GM12878 (cell line): ENCODE results near the gene DLST. TPM values are rescaled to one million over a fixed set of nuclear protein-coding genes. Genes with fewer than 3 reads are reported as not detected.

Source experiments
- CEBPB ChIP-seq, 2 experiments: fragments of 150-350 bp in 1 of 2; IDR thresholded peaks; 2 replicates each; pipeline ENCODE4 v1.6.1; 2012 to 2014; ENCODE audit warnings: low read depth in 2 of 2, low read length in 2 of 2, borderline replicate concordance in 1 of 2, inconsistent platforms in 1 of 2
- CREM ChIP-seq: IDR thresholded peaks from 2 replicates; pipeline ENCODE4 v1.6.1; 2014; ENCODE audit warnings: antibody characterized with exemption, low read depth
- E2F4 ChIP-seq: IDR thresholded peaks from 2 replicates; pipeline ENCODE4 v1.6.1; 2012; ENCODE audit warnings: low read depth, low read length, improper control_type of control experiment
- HCFC1 ChIP-seq: fragments of 150-350 bp; IDR thresholded peaks from 2 replicates; pipeline ENCODE4 v1.6.1; 2014; ENCODE audit warnings: low read length
- HSF1 ChIP-seq: fragments of 150-350 bp; IDR thresholded peaks from 2 replicates; pipeline ENCODE4 v1.6.1; 2014; ENCODE audit warnings: mild to moderate bottlenecking, low read depth, low read length
- IKZF1 ChIP-seq: fragments of 450-650 bp; conservative IDR thresholded peaks from 2 replicates; pipeline ENCODE4 v1.6.1; 2017; ENCODE audit warnings: antibody characterized with exemption, mild to moderate bottlenecking
- MEF2A ChIP-seq: IDR thresholded peaks from 2 replicates; pipeline ENCODE4 v1.6.1; 2011; ENCODE audit warnings: low read depth, mild to moderate bottlenecking, low read length, moderate library complexity; ENCODE audit not compliant: insufficient read depth
- MTA2 ChIP-seq: fragments of 450-650 bp; IDR thresholded peaks from 2 replicates; pipeline ENCODE4 v1.6.1; 2016; ENCODE audit warnings: low read depth, mild to moderate bottlenecking, moderate library complexity
- NFYB ChIP-seq: IDR thresholded peaks from 2 replicates; pipeline ENCODE4 v1.6.1; 2011; ENCODE audit warnings: low read depth, mild to moderate bottlenecking, low read length, improper control_type of control experiment, moderate library complexity; ENCODE audit not compliant: insufficient read depth
- RCOR1 ChIP-seq: conservative IDR thresholded peaks from 2 replicates; pipeline ENCODE4 v1.6.1; 2012; ENCODE audit warnings: low read depth, low read length, improper control_type of control experiment
- TCF7 ChIP-seq: IDR thresholded peaks from 2 replicates; pipeline ENCODE4 v1.6.1; 2014; ENCODE audit warnings: antibody characterized with exemption, borderline replicate concordance
- ZBTB33 ChIP-seq: fragments of 450-650 bp; IDR thresholded peaks from 2 replicates; pipeline ENCODE4 v1.6.1; 2017; ENCODE audit warnings: mild to moderate bottlenecking
- ZNF384 ChIP-seq: IDR thresholded peaks from 2 replicates; pipeline ENCODE4 v1.6.1; 2012; ENCODE audit warnings: low read depth, mild to moderate bottlenecking, low read length, improper control_type of control experiment, borderline replicate concordance
- polyA plus RNA-seq, 11 experiments: library from polyadenylated mRNA; depleted of rRNA in 4 of 11; unstranded in 6 of 11; stranded (reverse) in 5 of 11; fragments of >200 nt; fragmentation: Nextera tagmentation in 4 of 11; fragmentation: Illumina TruSeq in 1 of 11; extraction: Ambion mirVana in 4 of 11; extraction: Trizol in 1 of 11; gene quantifications; 1 replicate in 1 of 11; 2 replicates in 10 of 11; pipeline versions ENCODE4 v1.2.1 to v1.2.3, GENCODE V29; 2011 to 2016; ENCODE audit warnings: inconsistent platforms in 2 of 11, missing spikeins in 2 of 11, low read depth in 1 of 11
- total RNA-seq, 4 experiments: library from RNA; depleted of rRNA in 3 of 4; stranded (reverse); fragments of >200 nt in 3 of 4; fragmentation: Illumina TruSeq in 1 of 4; extraction: Trizol in 1 of 4; gene quantifications; 2 replicates each; pipeline versions ENCODE4 v1.2.1 to v1.2.3, GENCODE V29; 2013 to 2021
- TF ChIP-seq, protein P1 (sequence below), 3 experiments: IDR thresholded peaks in 2 of 3; conservative IDR thresholded peaks in 1 of 3; 2 replicates each; pipeline ENCODE4 v1.5.1; 2011; ENCODE audit warnings: low read depth in 3 of 3, low read length in 3 of 3, mild to moderate bottlenecking in 3 of 3, control low read depth in 2 of 3, moderate library complexity in 2 of 3, inconsistent platforms in 1 of 3, mixed read lengths in 1 of 3; ENCODE audit not compliant: control insufficient read depth in 2 of 3, insufficient read depth in 1 of 3; ENCODE audit errors: extremely low read depth in 1 of 3
- TF ChIP-seq, protein P2 (sequence below): IDR thresholded peaks from 2 replicates; pipeline ENCODE4 v1.6.1; 2011; ENCODE audit warnings: borderline replicate concordance, low read depth, mild to moderate bottlenecking, moderate library complexity, low read length; ENCODE audit not compliant: insufficient read depth, poor library complexity, severe bottlenecking
- TF ChIP-seq, protein P3 (sequence below): fragments of 450-650 bp; formaldehyde crosslinking; IDR thresholded peaks from 2 replicates; pipeline ENCODE4 v1.4.0; 2022; ENCODE audit warnings: mild to moderate bottlenecking, moderate library complexity

DLST gene
- total and polyA plus RNA-seq, 10 of the 15 experiments (the other 5 are each of a cell fraction or from before 2014, with no cell fraction given), result 2.9 to 141 (median 67.7) TPM

DNA sequence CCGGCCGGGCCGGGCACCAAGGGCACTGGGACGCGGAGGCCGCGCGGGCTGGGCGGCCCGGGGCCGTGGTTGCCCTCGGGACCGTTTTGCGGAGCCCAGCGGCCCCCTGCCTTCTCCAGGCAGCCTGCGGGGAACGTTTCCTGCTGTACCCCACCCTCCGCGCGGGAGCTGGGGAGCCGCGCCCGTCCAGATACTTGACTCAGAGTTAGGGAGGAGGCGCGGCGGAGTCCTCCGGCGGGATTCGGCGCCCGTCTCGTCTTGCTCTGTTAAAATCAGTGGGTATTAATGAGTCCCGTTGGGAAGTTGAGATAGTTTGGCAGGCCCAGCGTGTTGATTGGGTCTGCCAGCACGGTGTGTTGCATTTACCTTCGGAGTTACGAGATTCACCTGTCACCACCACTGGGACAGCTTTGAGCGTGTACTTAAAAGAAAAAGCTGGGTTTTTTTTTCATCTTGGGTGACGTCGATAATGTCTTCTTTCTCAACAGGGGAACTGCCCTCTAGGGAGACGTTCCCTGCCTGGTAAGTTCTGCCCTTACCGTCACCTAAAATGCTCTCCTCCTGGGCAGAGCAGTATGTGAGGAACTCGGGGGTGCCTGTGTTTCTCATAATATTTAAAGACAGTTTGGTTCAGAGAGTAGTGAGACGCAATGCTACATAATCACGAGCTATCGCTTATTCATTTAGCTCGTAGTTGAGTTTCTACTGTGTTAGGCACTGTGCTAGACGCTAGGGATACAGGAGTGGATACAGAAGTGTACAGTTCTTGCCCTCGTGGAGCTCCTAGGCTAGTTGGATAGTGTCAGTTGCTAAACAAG lies 596 bp downstream of the DLST start (continued):
- TF ChIP-seq, protein P1, sequence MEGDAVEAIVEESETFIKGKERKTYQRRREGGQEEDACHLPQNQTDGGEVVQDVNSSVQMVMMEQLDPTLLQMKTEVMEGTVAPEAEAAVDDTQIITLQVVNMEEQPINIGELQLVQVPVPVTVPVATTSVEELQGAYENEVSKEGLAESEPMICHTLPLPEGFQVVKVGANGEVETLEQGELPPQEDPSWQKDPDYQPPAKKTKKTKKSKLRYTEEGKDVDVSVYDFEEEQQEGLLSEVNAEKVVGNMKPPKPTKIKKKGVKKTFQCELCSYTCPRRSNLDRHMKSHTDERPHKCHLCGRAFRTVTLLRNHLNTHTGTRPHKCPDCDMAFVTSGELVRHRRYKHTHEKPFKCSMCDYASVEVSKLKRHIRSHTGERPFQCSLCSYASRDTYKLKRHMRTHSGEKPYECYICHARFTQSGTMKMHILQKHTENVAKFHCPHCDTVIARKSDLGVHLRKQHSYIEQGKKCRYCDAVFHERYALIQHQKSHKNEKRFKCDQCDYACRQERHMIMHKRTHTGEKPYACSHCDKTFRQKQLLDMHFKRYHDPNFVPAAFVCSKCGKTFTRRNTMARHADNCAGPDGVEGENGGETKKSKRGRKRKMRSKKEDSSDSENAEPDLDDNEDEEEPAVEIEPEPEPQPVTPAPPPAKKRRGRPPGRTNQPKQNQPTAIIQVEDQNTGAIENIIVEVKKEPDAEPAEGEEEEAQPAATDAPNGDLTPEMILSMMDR (IDR thresholded peaks at IDR 0.05 in 2 of 3, conservative IDR thresholded peaks at IDR 0.05 in 1 of 3; ENCODE audit: control insufficient read depth in 2 of 3, extremely low read depth in 1 of 3, insufficient read depth in 1 of 3, low read depth in 3 of 3, low read length in 3 of 3), result no peak
- TF ChIP-seq MTA2 (no peak), IKZF1 (no peak), HSF1 (no peak), E2F4 (no peak), TCF7 (no peak), RCOR1 (no peak), NFYB (no peak), MEF2A (no peak), CEBPB (IDR thresholded peaks at IDR 0.05; ENCODE audit: borderline replicate concordance in 1 of 2, low read depth in 2 of 2, low read length in 2 of 2) (no peak), ZBTB33 (no peak), HCFC1 (no peak), ZNF384 (no peak), CREM (peak; percentile 39; the same call in 1 of the 2 replicates)
- TF ChIP-seq, protein P2, sequence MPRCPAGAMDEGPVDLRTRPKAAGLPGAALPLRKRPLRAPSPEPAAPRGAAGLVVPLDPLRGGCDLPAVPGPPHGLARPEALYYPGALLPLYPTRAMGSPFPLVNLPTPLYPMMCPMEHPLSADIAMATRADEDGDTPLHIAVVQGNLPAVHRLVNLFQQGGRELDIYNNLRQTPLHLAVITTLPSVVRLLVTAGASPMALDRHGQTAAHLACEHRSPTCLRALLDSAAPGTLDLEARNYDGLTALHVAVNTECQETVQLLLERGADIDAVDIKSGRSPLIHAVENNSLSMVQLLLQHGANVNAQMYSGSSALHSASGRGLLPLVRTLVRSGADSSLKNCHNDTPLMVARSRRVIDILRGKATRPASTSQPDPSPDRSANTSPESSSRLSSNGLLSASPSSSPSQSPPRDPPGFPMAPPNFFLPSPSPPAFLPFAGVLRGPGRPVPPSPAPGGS, result no peak
- TF ChIP-seq, protein P3, sequence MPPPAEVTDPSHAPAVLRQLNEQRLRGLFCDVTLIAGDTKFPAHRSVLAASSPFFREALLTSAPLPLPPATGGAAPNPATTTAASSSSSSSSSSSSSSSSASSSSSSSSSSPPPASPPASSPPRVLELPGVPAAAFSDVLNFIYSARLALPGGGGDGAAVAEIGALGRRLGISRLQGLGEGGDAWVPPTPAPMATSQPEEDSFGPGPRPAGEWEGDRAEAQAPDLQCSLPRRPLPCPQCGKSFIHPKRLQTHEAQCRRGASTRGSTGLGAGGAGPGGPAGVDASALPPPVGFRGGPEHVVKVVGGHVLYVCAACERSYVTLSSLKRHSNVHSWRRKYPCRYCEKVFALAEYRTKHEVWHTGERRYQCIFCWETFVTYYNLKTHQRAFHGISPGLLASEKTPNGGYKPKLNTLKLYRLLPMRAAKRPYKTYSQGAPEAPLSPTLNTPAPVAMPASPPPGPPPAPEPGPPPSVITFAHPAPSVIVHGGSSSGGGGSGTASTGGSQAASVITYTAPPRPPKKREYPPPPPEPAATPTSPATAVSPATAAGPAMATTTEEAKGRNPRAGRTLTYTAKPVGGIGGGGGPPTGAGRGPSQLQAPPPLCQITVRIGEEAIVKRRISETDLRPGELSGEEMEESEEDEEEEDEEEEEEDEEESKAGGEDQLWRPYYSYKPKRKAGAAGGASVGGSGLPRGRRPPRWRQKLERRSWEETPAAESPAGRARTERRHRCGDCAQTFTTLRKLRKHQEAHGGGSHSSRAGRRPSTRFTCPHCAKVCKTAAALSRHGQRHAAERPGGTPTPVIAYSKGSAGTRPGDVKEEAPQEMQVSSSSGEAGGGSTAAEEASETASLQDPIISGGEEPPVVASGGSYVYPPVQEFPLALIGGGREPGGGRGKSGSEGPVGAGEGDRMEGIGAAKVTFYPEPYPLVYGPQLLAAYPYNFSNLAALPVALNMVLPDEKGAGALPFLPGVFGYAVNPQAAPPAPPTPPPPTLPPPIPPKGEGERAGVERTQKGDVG (CRISPR knock-in tag), result no peak
